Right lobe of liver (tissue), 4 donors: ENCODE results near the gene SLC44A4.

Experiments used
- POLR2A ChIP-seq: fragments of 450-650 bp; IDR thresholded peaks from one replicate; pipeline ENCODE4 v1.6.1; 2017; ENCODE audit warnings: antibody characterized with exemption, mild to moderate bottlenecking
- TF ChIP-seq, protein P1 (sequence below), 4 donors: fragments of 200-600 bp in 3 of 4; fragments of 450-650 bp in 1 of 4; IDR thresholded peaks; one replicate each; pipeline versions ENCODE4 v1.5.1 to v1.8.0; 2016 to 2022; ENCODE audit warnings: antibody characterized with exemption in 4 of 4, mild to moderate bottlenecking in 2 of 4
- donor health status: DM: no; HTN: no; CAD: no.
- donor health status: DM: no; HTN: no; CAD: no.
- donor health status: DM: no; HTN: yes; CAD: no.

DNA sequence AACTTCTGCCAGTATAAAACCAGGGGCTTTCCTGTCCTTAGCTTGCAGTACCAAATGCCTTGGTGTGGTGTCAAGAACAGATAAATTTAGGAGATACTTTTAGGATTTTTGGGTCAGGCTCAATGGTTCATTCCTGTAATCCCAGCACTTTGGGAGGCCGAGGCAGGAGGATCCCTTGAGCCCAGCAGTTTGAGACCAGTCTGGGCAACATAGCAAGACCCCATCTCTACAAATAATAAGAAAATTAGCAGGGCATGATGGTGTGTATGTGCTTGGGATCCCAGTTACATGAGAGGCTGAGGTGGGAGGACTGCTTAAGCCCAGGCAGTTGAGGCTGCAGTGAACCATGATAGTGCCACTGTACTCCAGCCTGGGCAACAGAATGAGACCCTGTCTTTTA is 26.2 kb upstream of the SLC44A4 start:
- TF ChIP-seq, protein P1, sequence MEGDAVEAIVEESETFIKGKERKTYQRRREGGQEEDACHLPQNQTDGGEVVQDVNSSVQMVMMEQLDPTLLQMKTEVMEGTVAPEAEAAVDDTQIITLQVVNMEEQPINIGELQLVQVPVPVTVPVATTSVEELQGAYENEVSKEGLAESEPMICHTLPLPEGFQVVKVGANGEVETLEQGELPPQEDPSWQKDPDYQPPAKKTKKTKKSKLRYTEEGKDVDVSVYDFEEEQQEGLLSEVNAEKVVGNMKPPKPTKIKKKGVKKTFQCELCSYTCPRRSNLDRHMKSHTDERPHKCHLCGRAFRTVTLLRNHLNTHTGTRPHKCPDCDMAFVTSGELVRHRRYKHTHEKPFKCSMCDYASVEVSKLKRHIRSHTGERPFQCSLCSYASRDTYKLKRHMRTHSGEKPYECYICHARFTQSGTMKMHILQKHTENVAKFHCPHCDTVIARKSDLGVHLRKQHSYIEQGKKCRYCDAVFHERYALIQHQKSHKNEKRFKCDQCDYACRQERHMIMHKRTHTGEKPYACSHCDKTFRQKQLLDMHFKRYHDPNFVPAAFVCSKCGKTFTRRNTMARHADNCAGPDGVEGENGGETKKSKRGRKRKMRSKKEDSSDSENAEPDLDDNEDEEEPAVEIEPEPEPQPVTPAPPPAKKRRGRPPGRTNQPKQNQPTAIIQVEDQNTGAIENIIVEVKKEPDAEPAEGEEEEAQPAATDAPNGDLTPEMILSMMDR (IDR thresholded peaks at IDR 0.05) = no peak
- no peak for TF ChIP-seq POLR2A
